Amniotic stem cell (primary cell): Measurements from ENCODE around the gene ABCC3.
A peak's percentile ranks its signal among the peaks of the same experiment; 100 is the strongest.

Experiments
- DNase-seq: peaks from one replicate; lab custom pipeline; 2025; lab: John Stamatoyannopoulos, UW

Gene ABCC3

DNA sequence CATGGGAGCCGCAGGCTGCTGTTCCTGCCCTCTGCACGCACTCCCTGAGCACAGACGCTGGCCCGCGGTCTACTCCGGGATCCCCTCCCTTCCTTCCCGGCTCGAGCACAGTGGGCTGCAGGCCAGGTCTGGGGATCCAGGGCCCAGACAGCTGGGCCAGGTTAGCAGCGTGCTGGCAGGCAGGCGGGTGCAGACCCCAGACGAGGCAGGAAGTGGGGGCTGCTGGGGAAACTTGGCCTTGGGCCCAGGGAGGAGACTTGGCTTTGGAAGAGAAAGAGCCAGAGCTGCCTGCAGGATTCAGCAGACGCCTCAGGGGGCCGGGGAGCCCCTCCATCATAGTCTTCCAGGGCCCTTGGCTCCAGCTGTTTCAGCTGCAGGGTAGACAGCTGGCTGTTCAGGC is 30.2 kb upstream of the ABCC3 start:
- DNase-seq: no peak

GRCh38 chr17:50605429-50605828 is 29.3 kb upstream of the ABCC3 start:
- no peak for DNase-seq

DNA sequence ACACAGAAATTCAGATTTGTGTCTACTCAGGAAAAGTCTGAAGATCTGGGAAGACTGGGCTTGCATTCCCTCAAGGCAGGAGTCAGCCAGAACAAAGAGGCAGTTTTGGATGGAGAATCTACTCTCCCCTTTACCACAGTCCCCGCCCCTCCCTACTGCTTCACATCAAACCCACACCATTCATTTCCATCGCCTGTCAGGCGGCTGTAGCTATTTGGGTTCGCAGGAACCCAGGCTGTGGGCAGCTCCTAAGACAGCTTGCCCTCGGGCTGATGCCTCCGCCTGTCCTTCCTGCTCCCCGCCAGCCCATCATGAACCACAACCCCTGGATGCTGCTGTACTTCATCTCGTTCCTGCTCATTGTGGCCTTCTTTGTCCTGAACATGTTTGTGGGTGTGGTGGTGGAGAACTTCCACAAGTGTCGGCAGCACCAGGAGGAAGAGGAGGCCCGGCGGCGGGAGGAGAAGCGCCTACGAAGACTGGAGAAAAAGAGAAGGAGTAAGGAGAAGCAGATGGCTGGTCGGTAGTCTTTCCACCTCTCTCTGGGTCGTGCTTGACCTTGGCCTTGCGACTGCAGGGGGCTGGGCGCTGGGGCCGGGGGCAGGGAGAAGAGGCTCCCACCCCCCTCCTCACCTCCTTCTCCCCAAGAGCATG is 27.0 kb upstream of the ABCC3 start:
- DNase-seq: no peak

DNA sequence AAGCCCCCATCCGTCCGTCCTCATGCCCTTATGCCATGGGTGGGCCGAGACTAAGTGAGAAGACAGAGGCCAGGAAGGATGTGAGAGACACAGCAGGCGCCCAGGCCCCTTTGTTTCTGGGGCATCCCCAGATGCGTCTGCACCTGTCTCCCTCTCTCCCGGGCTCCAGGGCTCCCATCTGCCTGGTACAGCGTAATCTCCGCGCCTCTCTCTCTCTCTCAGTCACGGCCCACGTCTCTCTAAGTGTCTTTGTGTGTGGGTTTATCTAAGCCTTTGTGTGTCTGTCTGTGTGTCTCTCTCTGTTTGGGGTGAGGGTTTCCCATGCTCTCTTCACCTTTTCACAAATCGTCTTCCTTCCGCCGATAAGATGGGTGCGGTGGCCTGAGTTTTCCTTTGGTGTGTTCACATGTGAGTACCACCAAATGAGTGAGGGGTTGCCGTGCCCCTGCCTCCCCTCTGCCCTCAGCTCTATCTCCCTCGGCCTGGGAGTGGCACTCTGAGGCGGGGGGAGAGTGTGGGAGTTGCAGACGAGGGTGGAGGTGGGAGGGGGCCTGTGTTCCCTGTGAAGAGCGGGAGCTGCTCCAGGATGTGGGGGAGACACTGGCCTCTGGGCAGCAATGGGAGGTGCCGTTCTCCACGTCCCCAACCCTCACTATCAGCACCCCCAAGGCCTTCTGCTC is 25.8 kb upstream of the ABCC3 start:
- no peak for DNase-seq

- DNase-seq: no peak
These were observed 25.2 kb upstream of the ABCC3 start for GRCh38 chr17:50609380-50610074.

DNA sequence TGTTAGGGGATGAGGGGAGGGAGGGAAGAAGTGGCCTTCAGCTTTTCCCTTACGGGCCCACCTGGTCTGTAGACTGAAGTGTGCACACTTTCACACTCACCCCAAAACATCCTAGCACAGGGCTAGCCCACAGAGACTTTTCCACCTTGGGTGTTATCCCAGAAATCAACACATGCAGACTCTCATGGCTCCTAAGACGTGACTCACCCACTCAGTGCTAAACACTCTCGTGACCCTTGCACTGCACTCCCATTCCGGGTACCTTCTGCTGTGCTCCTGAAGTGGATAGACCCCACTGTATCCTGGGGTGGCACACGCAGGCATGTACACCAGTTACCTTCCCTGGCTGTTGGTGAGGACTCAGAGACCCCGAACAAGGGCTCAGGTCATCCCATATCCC is 23.0 kb upstream of the ABCC3 start:
- DNase-seq: no peak

DNA sequence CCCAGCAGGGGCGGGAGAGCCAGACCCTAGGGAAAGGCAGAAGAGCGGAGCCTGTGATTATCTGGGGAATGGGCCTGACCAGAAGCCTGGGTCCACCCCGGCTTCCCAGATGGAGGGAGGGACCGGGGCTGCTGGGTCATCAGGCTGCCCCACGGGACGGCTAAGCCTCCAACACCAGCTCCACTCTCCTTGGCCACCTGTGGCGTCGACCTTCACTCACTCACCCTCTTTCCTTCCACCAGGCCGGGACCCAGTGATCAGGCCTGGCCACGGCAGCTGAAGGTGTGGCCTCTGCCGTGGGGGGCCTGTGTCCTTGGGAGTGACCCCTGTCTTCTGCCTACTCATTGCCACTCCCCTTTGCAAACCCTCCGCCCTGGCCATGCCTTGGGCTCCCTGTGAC is 22.4 kb upstream of the ABCC3 start:
- no peak for DNase-seq

DNA sequence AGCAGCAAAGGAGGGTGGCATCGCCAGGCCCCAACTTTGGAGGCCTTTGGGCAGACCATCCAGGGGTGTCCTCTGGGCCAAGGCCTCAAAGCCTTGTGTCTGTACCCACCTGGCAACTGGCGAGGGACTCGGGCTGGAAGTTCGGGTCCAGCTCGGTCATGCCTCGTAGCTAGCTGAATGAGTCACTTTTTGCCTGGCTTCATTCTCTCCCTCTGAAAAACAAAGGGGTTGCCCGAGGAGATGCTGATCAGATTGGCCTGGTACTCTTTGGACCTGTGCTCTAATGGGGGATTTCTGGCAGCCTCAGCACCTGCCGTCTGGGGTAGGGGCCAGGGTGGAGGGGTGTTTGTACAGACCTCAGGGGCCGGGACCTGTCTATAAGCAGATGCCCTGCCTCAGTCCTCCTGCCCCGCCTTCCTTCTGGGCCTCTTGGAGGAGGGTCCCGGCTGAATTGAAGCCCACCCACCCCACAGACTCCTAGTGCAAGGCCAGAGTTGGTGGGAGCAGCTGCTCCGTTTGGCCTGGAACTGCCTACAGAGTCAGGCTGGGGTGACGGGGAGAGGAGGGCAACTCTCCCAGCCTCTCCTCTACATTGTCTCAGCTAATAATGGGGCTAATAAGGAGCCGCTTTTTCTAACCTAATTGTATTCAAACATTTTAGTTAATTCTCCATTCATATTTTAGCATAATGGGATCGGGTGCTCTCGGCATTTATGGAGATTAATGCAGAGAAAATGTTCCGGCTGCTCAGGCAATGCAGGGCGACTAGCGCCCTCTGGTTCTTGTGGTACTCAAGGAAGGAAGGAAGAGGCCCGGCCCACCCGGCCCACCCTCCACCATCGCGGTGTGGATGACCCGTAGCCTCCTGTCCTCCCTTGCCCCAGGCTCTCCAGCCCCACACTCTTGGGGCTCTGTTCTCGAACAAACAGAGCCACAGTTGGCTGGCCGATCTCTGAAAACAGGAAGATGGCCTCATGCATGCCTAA is 21.4 kb upstream of the ABCC3 start:
- no peak for DNase-seq

- no peak for DNase-seq
These were observed 20.1 kb upstream of the ABCC3 start for GRCh38 chr17:50614471-50615051.

- DNase-seq: no peak
These were observed 18.9 kb upstream of the ABCC3 start for GRCh38 chr17:50615828-50616227.

GRCh38 chr17:50618300-50618699 is 16.4 kb upstream of the ABCC3 start:
- DNase-seq: no peak

DNA sequence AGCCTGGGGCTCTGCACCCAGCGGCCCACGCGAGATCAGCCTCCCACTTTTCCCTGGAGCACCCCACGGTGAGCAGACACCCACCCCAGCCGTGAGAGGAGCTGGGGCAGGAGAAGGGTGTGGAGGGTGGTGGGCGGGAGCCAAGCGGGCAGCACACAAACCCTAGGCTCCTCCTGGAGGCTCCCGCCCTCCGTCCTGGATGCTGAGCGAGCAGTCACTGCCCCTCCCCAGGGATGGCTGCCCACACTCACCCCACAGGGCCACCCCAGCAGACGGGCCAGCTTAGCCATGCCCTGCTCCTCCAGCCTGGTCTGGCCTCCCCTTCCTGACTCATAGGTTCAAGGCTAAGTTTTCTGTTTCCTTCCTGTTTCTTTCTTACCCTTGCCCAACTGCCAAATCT is 15.7 kb upstream of the ABCC3 start:
- no peak for DNase-seq

GRCh38 chr17:50619489-50619888 is 15.2 kb upstream of the ABCC3 start:
- no peak for DNase-seq

DNA sequence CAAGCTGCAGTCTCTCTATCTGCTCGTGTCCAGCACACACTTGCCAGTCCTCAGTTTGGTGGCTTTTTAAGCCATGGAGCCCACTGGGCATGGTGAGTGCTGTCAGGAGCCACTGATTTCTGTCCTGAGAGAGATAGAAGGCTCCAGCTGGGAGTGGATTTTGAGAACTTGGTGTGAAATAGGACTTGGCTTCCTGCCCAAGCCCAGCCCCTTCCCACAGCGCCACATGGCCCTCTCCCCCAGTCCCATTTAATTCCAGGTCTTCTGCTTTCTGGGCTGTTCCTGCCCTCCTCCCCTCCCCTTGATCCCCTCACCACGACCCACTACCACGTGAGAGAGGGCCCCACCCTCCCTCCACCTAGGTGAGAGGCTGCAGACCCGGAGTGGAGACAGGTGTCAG is 14.4 kb upstream of the ABCC3 start:
- no peak for DNase-seq

DNA sequence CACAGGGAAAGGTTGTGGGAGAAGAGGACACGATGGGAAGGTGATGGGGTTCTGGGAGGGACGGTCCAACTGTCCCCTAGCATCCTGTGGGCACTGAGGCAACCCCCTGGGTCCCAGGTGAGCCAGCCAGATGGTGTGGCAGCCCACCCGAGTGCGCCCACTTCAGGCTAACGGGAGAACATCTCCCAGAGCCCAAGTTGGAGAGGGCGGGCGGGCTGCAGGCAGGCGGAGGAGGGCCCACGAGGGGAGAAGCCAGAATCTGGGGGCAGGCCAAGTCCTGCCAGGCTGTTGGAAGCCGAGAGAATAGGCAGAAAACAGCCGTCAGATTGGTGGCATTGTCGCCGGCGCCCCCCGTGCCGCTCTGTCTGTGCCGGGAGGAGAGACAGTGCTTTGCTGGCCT is 13.8 kb upstream of the ABCC3 start:
- DNase-seq: no peak

DNA sequence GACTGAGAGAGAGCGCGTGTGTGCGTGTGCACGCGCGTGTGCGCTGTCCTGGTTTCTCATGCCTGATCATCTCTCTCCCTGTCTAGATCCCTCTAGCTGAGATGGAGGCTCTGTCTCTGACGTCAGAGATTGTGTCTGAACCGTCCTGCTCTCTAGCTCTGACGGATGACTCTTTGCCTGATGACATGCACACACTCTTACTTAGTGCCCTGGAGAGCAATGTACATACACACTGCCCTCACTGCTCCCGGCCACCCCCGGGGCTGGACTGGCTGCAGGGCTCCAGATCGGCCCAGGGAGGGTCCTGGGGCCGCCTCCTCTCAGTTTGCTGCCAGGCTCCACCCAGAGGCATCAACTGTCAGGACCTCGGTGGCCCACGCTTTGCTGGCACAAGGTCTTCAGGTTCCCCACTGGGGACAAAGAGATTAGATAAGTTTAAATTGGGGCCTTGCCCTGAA is 13.1 kb upstream of the ABCC3 start:
- DNase-seq: no peak

- no peak for DNase-seq
These were observed 10.3 kb upstream of the ABCC3 start for GRCh38 chr17:50624321-50624934.

GRCh38 chr17:50625032-50625871 is 9.4 kb upstream of the ABCC3 start:
- no peak for DNase-seq

DNA sequence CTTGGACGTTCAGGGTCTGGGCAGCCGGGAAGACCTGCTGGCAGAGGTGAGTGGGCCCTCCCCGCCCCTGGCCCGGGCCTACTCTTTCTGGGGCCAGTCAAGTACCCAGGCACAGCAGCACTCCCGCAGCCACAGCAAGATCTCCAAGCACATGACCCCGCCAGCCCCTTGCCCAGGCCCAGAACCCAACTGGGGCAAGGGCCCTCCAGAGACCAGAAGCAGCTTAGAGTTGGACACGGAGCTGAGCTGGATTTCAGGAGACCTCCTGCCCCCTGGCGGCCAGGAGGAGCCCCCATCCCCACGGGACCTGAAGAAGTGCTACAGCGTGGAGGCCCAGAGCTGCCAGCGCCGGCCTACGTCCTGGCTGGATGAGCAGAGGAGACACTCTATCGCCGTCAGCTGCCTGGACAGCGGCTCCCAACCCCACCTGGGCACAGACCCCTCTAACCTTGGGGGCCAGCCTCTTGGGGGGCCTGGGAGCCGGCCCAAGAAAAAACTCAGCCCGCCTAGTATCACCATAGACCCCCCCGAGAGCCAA is 8.6 kb upstream of the ABCC3 start:
- DNase-seq: peak; percentile 58
